Metanephros (tissue), 1 donor: ENCODE measurements around the gene KRTAP5-2. TPM values are rescaled to one million over a fixed set of nuclear protein-coding genes. Genes with fewer than 3 reads are reported as not detected.

Source experiments
- total RNA-seq: library from RNA; depleted of rRNA; stranded (reverse); fragments of >200 nt; gene quantifications from one replicate; pipeline ENCODE4 v1.2.3, GENCODE V29; 2014

KRTAP5-2 gene
- total RNA-seq, result not detected

GRCh38 chr11:1597994-1598380, at the start of gene KRTAP5-2:
Gene KRTAP5-2, minus strand, starts transcription at chr11:1598294. Its CDS starts 44 bp downstream, at chr11:1598250.

GRCh38 chr11:1629326-1630185, 31.5 kb upstream of the KRTAP5-2 start, which contains the start of gene KRTAP5-5:
Gene KRTAP5-5, plus strand, starts transcription at chr11:1629775. Its CDS starts 66 bp downstream, at chr11:1629841.

GRCh38 chr11:1622086-1622485, 24.0 kb upstream of the KRTAP5-2 start, which contains the start of gene KRTAP5-4:
Gene KRTAP5-4, minus strand, starts transcription at chr11:1622138. Its CDS starts 45 bp downstream, at chr11:1622093.

GRCh38 chr11:1608363-1608762, 10.3 kb upstream of the KRTAP5-2 start, which contains the start of gene KRTAP5-3:
Gene KRTAP5-3, minus strand, starts transcription at chr11:1608463. Its CDS starts 78 bp downstream, at chr11:1608385.

GRCh38 chr11:1584661-1585370, 13.3 kb downstream of the KRTAP5-2 start, which contains the start of gene KRTAP5-1:
Gene KRTAP5-1, minus strand, starts transcription at chr11:1585283. Its CDS starts 34 bp downstream, at chr11:1585249.

GRCh38 chr11:1572197-1573076, 25.7 kb downstream of the KRTAP5-2 start, which contains the start of gene DUSP8:
Gene DUSP8, minus strand, starts transcription at chr11:1572271. Its CDS starts 6,445 bp downstream, at chr11:1565826.

Other genes starting within 250 kb of the KRTAP5-2 start
- 0.47 TPM for gene BRSK2, start 208.4 kb downstream of the KRTAP5-2 start, total RNA-seq
- 32.3 TPM for gene MOB2, start 111.5 kb downstream of the KRTAP5-2 start, total RNA-seq
- 4.3 TPM for gene DUSP8, start 26.0 kb downstream of the KRTAP5-2 start, total RNA-seq
- not detected for gene KRTAP5-1, start 13.0 kb downstream of the KRTAP5-2 start, total RNA-seq
- gene KRTAP5-3, start 10.2 kb upstream of the KRTAP5-2 start, total RNA-seq, result not detected
- not detected for gene KRTAP5-4, start 23.8 kb upstream of the KRTAP5-2 start, total RNA-seq
- not detected for gene KRTAP5-5, start 31.5 kb upstream of the KRTAP5-2 start, total RNA-seq
- gene KRTAP5-6, start 98.9 kb upstream of the KRTAP5-2 start, total RNA-seq, result not detected
- 0.35 TPM for gene IFITM10, start 152.3 kb upstream of the KRTAP5-2 start, total RNA-seq
- 236 TPM for gene CTSD, start 165.6 kb upstream of the KRTAP5-2 start, total RNA-seq
- 0.82 TPM for gene SYT8, start 236.7 kb upstream of the KRTAP5-2 start, total RNA-seq
- 526 TPM for gene TNNI2, start 240.7 kb upstream of the KRTAP5-2 start, total RNA-seq